ENCODE measurements around the gene UROC1.
"Not testable (repeated sequence)": the region's sequence is repeated elsewhere in the genome, so short reads cannot be mapped to it uniquely, and the experiment has no call there.

UROC1 gene

GRCh38 chr3:126546549-126547239, 29.1 kb upstream of the UROC1 start:
- DNase-seq: no peak

GRCh38 chr3:126546013-126546412, 28.4 kb upstream of the UROC1 start:
- no peak for DNase-seq

- no peak for DNase-seq
Measured at GRCh38 chr3:126545544-126545943, 28.0 kb upstream of the UROC1 start.

GRCh38 chr3:126544596-126545281, 27.2 kb upstream of the UROC1 start:
- no peak for DNase-seq

- no peak for DNase-seq
Measured at GRCh38 chr3:126543457-126544061, 26.0 kb upstream of the UROC1 start.

GRCh38 chr3:126542340-126543241, 25.0 kb upstream of the UROC1 start:
- DNase-seq: no peak

GRCh38 chr3:126541628-126542339, 24.2 kb upstream of the UROC1 start:
- no peak for DNase-seq

GRCh38 chr3:126540951-126541627, 23.5 kb upstream of the UROC1 start:
- no peak for DNase-seq

- no peak for DNase-seq
Measured at GRCh38 chr3:126540342-126540849, 22.8 kb upstream of the UROC1 start.

- no peak for DNase-seq
Measured at GRCh38 chr3:126539558-126540250, 22.1 kb upstream of the UROC1 start.

GRCh38 chr3:126538966-126539365, 21.4 kb upstream of the UROC1 start:
- DNase-seq: no peak

GRCh38 chr3:126538316-126538715, 20.7 kb upstream of the UROC1 start:
- DNase-seq: no peak

GRCh38 chr3:126537730-126538281, 20.2 kb upstream of the UROC1 start:
- DNase-seq: no peak

- DNase-seq: no peak
Measured at GRCh38 chr3:126537116-126537729, 19.6 kb upstream of the UROC1 start.

GRCh38 chr3:126536126-126536525, 18.6 kb upstream of the UROC1 start:
- DNase-seq: no peak

GRCh38 chr3:126535636-126536035, 18.1 kb upstream of the UROC1 start:
- DNase-seq: no peak

- DNase-seq: not testable (repeated sequence)
Measured at GRCh38 chr3:126534716-126535115, 17.1 kb upstream of the UROC1 start.

GRCh38 chr3:126533506-126533905, 15.9 kb upstream of the UROC1 start:
- DNase-seq: no peak

- DNase-seq: no peak
Measured at GRCh38 chr3:126531051-126531330, 13.4 kb upstream of the UROC1 start.

All from NCI-H2227 treated with DMSO at 0.1 percent for 48 hours (cell line).